ENCODE data around the gene SLC25A14. TPM values are rescaled to one million over a fixed set of nuclear protein-coding genes. Genes with fewer than 3 reads are reported as not detected.
"Not testable (repeated sequence)": the region's sequence is repeated elsewhere in the genome, so short reads cannot be mapped to it uniquely, and the experiment has no call there.

SLC25A14 gene, protein sequence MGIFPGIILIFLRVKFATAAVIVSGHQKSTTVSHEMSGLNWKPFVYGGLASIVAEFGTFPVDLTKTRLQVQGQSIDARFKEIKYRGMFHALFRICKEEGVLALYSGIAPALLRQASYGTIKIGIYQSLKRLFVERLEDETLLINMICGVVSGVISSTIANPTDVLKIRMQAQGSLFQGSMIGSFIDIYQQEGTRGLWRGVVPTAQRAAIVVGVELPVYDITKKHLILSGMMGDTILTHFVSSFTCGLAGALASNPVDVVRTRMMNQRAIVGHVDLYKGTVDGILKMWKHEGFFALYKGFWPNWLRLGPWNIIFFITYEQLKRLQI
- total RNA-seq (2014; rRNA removed; shearing (Covaris generic); ENCODE audit: low replicate concordance): 4.1 and 5.0 TPM in 2 replicates

DNA sequence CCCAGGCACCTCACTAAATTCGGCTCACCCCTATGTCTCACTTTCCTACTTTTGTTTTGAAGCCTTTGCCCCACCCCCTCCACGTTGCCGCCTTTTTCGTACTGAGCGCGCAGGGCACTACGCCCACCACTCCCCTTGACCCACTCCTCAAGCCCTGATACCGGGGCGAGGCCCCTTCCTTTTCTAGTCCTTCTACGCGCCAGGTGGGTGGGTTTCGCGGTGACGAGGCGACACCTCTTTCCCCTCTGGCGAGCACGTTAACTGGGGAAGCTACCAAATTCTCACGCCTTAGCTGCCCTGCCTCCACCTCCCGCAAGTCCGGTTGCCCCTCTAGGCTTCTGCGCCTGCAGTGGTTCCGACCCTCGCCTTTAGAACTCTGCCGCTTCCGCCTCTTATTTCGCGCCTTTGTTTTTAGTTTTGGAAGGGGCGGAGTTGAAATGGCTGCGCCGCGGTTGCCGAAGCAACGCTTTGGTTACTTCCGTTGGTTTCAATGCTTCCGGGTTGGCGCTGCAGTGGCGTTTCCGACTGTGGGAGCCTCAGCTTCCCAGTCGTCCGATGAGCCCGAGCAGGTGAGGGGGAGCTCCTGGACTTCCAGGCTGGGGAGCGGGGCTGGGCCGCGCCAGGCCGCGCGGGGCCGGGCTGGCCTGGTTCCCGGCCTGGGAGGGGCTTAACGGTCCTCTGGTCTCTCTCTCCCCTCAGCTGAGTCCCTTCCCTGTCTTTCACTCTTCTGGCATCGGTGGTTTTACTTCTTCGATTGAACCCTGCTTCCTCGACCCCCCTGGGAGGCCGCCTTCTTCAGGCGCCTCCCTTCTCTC is at the start of gene SLC25A14:
Gene SLC25A14, plus strand, starts transcription at position 512 of the 815 bp plus-strand sequence. CDS start 360 bp downstream, outside the sequence.
- DNase-seq (ENCODE audit: low read depth): peak; percentile 66
- in situ Hi-C loops (cut with HindIII; ENCODE audit: low pct_unique_long_range_greater_than_20kb, low sequenced_read_pairs): no loop called here

DNA sequence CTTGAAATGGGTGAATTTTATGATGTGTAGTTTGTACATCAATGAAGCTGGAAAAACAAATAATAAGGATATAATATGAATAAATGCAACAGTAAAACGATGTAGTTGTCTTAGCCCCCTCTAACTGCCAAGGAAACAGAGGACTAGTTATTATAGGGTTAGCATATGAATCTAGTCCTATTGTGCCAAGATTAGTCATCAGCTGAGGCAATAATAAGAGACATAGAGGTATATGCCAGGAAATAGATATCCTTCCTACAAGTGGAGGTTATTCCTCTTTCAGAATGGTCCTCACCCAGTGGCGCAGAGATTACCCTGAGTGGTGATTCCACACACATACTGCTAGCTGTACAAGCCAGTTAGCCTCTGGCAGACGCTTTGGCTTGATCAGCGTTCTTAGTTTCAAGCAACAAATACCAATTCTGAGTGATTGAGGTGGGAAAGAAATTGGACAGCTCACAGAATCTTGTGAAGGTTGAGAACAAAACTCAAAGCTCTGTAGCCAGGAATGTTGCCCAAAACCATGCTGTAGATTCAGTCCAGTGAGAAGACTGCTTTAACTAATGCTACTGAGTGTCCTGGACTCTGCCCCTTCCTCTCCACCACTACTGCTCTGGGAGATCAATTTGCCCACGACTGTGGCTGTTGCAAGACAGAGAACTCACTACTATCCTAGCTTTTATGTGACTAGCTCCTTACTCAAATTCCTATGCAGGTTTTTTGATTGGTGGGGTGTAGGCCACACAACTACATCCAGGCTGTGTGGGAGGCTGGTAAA is 44.0 kb upstream of the SLC25A14 start:
- no peak for DNase-seq (ENCODE audit: low read depth)
- in situ Hi-C loops (cut with HindIII; ENCODE audit: low pct_unique_long_range_greater_than_20kb, low sequenced_read_pairs): no loop called here

DNA sequence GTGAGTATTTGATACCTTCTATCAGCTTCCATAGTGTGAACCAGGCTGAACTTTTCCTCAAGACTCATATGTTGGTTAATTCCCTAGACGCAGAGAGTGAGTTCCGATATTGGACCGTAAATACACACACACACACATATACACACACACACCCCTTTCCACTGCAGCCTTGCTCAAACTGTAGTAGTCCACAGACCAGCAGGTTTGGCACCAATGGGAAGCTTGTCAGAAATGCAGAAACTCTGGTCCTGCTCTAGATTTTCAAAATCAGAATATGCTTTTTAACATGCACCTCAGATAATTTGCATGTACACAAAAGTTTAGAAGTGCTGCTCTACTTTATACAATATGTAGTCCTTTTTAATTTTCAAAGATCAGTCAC is 43.4 kb upstream of the SLC25A14 start:
- DNase-seq (ENCODE audit: low read depth): no peak
- in situ Hi-C loops (cut with HindIII; ENCODE audit: low pct_unique_long_range_greater_than_20kb, low sequenced_read_pairs): no loop called here

DNA sequence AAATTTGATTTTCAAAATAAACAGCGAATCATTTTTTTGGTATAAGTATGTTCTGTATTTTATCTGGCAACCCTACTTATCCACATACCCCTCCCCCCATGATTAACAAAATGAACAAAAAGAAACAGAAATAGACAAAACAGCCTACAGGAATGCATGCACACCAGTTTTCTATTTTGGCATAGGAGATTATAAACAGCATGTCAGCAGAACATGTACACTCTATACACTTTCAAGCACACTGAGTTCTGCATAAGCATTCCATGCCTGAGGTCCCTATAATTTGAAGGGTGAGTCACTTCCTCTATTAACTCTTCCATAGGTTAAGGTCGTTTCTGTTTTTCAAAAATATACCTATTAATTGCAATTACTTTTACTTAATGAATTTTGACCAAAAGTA is 43.0 kb upstream of the SLC25A14 start:
- in situ Hi-C loops (cut with HindIII; ENCODE audit: low pct_unique_long_range_greater_than_20kb, low sequenced_read_pairs): no loop called here
- no peak for DNase-seq (ENCODE audit: low read depth)

DNA sequence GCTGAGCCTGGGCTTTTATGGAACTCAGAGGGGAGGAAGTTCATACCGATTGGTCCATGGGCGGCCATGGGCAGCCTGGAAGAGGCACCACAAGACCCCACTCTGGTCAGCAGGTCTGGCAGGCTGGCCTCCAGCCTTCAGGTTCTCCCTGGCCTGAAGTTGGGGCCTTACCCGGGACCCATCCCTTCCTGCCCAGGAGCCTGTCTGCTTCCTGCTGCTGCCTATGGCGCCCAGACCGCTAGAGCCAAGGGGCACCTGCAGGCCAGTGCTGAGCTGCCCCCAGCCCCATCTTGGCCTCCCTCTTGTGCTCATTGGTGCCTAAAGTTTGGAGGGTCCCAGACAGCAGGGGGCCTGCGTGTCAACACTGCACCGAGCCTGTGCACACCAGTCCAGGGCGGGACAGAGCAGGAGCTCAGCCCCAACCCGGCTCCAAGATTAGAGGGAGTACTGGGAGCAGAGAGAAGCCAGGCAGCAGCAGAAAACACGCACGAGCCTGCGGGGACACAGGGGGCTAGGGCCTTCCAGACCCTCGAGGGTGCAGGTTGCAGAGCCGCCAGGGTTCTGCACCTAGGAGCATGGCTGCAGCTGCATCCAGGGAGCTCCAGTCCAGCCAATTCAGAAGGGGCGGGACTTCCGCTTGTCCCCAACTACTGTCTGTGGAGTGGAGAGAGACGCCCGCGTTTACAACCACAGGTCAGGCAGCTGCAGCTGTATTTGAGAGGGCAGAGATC is 40.3 kb upstream of the SLC25A14 start:
- DNase-seq (ENCODE audit: low read depth): no peak
- in situ Hi-C loops (cut with HindIII; ENCODE audit: low pct_unique_long_range_greater_than_20kb, low sequenced_read_pairs): no loop called here

DNA sequence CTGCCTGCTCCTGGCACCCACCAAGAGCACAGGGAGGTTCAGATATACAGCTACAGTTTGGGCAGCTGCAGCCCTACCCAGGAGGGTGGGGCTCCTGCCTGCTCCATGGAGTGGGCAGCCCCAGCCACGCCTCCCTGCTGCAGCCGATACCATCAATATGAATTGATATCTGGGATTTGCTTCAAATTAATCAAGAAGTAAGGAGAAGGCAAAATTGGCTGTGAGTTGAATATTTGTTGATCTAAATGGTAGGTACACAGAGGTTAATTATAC is 39.8 kb upstream of the SLC25A14 start:
- no peak for DNase-seq (ENCODE audit: low read depth)
- in situ Hi-C loops (cut with HindIII; ENCODE audit: low pct_unique_long_range_greater_than_20kb, low sequenced_read_pairs): no loop called here

DNA sequence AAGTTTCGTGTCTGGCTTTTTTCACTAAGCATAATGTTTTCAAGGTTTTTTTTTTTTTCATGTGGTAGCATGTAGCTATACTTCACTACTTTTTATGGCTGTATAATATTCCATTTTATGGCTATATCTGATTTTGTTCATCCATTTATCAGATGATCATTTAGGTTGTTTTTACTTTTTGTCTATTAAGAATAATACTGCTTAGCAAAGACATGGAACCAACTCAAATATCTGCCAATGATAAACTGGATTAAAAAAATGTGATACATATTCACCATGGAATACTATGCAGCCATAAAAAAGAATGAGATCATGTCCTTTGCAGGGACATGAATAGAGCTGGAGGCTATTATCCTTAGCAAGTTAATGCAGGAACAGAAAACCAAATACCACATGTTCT is 38.3 kb upstream of the SLC25A14 start:
- in situ Hi-C loops (cut with HindIII; ENCODE audit: low pct_unique_long_range_greater_than_20kb, low sequenced_read_pairs): no loop called here
- no peak for DNase-seq (ENCODE audit: low read depth)

DNA sequence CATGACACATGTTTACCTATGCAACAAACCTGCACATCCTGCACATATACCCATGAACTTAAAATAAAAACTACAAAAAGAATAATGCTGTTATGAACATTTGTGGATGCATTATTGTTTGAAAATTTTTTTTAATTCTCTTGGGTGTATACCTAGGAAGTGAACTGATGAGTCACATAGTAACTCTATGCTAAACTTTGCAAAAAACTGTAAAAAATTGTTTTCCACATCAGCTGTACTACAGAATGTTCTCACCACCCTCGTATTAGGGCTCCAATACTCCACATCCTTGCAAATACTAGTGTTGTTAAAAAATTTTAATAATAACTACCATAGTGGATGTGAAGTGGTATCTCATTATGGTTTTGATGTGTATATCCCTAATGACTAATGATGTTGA is 37.7 kb upstream of the SLC25A14 start:
- DNase-seq (ENCODE audit: low read depth): no peak
- in situ Hi-C loops (cut with HindIII; ENCODE audit: low pct_unique_long_range_greater_than_20kb, low sequenced_read_pairs): no loop called here

DNA sequence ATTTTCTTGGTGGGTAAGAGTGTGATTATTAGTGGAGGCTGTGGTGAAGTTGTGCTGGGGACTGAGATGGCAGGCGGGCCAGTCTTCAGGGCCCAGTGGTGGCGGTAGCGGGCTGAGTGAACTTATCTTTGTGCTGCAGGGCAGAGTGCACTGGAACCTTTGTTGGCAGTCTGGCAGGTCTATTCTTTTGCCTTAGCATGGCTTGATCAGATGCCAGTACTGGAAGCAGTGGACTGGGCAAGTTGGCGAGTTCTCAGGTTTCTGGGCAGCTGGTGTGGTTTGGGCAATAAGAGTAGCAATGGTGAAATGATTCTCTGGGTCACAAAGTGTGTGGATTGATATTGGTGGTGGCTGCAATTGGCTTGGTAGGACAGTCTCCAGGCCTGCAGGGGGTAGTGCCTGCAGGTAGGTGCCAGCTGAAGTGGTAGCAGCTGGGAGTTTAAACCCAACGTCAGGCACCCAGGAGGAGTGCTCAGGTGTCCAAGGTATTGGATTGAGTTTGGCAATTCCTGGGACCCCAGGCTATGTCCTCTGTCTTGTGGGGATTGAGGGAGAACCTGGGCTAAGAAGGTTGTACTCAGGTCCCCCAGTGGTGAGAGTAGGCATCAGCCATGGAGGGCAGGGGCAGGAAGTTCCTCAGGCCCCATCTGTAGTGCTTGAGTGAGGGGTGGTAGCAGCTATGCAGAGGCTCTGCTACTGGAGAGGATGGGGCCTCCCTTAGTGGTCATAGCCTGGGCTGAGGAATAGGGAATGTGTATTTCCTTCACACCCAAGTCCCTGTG is 34.9 kb upstream of the SLC25A14 start:
- in situ Hi-C loops (cut with HindIII; ENCODE audit: low pct_unique_long_range_greater_than_20kb, low sequenced_read_pairs): no loop called here
- DNase-seq (ENCODE audit: low read depth): no peak

DNA sequence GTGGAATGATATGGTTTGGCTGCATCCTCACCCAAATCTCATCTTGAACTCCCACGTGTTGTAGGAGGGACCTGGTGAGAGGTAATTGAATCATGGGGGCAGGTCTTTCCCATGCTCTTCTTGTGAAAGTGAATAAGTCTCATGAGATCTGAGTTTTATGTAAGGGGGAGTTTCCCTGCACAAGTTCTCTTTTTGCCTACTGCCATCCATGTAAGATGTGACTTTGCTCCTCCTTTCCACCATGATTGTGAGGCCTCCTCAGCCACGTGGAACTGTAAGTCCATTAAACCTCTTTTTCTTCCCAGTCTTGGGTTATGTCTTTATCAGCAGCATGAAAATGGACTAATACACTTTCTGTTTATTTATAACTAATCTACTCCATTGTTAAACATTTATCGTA is 19.8 kb upstream of the SLC25A14 start:
- in situ Hi-C loops (cut with HindIII; ENCODE audit: low pct_unique_long_range_greater_than_20kb, low sequenced_read_pairs); DNase-seq (ENCODE audit: low read depth): not testable (repeated sequence)

DNA sequence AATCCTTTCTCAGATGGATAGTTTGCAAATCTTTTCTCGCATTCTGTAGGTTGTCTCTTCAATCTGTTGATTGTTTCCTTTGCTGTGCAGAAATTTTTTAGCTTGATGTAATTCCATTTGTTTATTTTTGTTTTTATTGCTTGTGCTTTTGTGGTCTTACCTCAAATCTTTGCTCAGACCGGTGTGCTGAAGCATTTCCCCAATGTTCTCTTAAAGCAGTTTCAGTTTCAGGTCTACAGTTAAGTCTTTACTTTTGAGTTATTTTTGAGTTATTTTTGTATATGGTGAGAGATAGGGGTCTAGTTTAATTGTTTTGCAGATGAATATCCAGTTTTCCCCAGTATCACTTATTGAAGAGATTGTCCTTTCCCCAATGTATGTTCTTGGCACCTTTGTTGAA is 18.2 kb upstream of the SLC25A14 start:
- in situ Hi-C loops (cut with HindIII; ENCODE audit: low pct_unique_long_range_greater_than_20kb, low sequenced_read_pairs): no loop called here
- DNase-seq (ENCODE audit: low read depth): no peak

DNA sequence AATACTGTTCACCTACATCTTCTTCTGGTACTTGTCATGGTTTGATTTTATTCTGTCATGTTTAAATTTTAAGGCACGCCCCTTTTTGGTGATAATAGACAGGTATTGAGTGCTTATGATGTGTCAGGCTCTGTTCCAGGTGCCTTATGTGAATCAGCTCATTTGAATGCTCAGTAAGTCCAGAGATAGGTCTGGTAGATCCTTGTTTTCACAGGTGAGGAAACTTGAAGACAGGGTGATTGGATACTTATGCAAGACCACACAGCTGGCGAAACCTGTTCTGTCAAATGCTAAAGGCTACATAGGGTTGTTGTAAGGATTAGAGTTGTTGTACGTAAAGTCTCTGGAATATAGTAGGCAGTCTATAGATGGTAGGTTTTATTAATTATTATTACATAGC is 9.6 kb upstream of the SLC25A14 start:
- in situ Hi-C loops (cut with HindIII; ENCODE audit: low pct_unique_long_range_greater_than_20kb, low sequenced_read_pairs): no loop called here
- no peak for DNase-seq (ENCODE audit: low read depth)

DNA sequence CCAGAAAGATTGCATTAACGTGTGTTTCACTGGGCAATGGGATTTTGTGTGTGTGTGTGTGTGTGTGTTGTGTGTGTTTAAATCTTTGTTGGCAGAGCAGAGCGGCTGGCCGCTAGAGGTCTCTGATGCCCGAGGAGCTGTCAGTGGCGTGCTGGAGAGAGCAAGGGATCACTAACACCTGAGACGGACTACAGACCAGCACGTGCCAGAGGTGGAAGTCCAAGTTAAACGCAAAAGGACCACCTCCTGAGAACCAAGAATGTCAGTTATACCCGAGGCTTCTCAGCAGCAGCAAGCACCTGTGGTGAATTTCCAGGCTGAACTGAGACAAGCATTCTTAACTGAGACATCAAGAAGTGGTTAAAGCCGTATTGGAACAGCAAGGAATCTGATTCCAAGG is 9.0 kb upstream of the SLC25A14 start:
- DNase-seq (ENCODE audit: low read depth): peak; percentile 44
- in situ Hi-C loops (cut with HindIII; ENCODE audit: low pct_unique_long_range_greater_than_20kb, low sequenced_read_pairs): no loop called here

DNA sequence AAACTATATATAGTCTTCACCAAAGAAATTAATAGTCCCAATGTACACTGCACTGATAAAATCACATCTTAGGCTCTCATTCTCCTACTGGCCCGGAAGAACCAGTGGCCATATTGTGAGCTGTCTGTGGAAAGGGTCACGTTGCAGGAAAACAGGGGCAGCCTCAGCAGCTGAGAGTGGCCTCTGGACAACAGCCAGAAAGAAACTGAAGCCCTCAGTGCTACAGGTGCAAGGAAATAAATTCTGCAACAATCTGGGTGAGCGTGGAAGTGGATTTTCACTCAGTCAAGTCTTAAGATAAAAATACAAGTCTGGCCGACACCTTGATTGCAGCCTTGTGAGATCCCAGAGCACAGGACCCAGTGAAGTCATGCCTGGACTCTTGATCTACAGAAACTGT is 3.2 kb upstream of the SLC25A14 start:
- in situ Hi-C loops (cut with HindIII; ENCODE audit: low pct_unique_long_range_greater_than_20kb, low sequenced_read_pairs): no loop called here
- DNase-seq (ENCODE audit: low read depth): no peak

DNA sequence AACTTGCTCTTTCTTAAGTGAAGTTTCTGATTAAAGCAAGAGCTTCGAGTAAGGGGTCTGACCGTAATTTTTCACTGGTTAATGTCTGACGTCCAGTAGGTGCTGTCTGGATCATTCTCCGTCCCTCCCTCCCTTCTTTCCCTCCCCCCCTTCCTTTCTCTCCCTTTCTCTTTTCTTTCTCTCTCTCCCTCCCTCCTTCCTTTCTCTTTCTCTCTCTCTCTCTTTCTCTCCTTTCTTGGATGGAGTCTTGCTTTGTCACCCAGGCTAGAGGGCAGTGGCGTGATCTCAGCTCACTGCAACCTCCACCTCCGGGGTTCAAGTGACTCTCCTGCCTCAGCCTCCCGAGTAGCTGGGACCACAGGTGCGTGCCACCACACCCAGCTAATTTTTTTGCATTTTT is 850 bp upstream of the SLC25A14 start:
- in situ Hi-C loops (cut with HindIII; ENCODE audit: low pct_unique_long_range_greater_than_20kb, low sequenced_read_pairs); DNase-seq (ENCODE audit: low read depth): not testable (repeated sequence)

DNA sequence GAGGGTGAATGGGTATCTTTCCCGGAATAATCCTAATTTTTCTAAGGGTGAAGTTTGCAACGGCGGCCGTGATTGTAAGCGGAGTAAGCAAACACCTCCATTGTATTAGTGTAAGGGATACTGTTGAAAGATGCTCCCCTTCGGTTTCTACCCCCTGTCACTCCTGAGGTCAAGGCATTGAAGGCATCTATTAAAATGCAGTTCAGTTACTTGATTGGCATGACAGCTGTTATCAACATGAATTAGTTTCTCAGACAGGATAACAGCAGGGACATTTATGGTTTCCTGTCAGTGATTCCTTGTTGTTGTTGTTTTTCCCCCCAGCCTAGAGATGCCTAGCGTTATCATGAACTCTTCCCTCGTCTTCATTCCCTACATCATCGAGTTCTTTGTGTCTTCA is 552 bp downstream of the SLC25A14 start:
- no peak for DNase-seq (ENCODE audit: low read depth)
- in situ Hi-C loops (cut with HindIII; ENCODE audit: low pct_unique_long_range_greater_than_20kb, low sequenced_read_pairs): no loop called here

DNA sequence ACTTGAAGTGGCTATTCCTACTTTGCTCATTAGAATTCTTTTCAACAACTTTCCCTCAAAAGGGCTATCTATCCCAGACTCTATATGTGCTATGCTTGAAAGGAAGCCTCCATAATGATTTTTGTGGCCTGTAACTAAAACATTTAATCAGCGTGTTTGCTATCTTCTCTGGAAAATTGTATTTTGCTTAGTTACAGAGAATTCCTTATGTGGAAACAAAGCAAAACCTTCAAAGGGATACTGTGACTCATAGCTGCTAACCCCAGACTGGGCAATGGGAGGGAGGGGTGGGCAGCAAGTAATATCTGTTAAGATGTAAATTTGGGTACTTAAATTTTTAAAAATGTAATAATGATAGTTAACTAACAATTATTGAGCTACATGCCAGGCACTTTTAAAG is 3.7 kb downstream of the SLC25A14 start:
- in situ Hi-C loops (cut with HindIII; ENCODE audit: low pct_unique_long_range_greater_than_20kb, low sequenced_read_pairs): no loop called here

DNA sequence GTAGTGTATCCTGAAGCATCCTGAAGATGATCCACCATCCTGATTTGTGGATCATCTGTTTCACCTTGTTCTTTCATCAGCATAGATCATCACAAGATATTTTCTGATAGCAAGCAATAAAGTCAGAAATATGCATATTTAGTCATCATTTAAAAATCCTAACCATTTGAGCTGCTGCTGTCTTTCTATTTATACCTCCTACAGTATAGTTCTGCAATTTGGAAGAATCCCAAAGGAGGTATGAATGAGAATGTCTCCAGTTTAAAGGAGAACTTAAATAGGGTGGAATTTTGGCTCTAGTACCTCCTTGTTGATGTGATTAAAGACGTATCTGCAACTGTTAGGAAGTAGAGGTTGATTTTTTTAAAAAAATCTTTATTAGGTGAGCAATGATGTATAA is 7.6 kb downstream of the SLC25A14 start:
- in situ Hi-C loops (cut with HindIII; ENCODE audit: low pct_unique_long_range_greater_than_20kb, low sequenced_read_pairs): no loop called here
- no peak for DNase-seq (ENCODE audit: low read depth)

More for the DNA sequence above, 3.7 kb downstream of the SLC25A14 start:
- DNase-seq (ENCODE audit: low read depth): no peak
